ENCODE measurements around the gene WDR91.

GRCh38 chr7:135180122-135180521, 31.2 kb downstream of the WDR91 start:
- TF ChIP-seq, protein P1, sequence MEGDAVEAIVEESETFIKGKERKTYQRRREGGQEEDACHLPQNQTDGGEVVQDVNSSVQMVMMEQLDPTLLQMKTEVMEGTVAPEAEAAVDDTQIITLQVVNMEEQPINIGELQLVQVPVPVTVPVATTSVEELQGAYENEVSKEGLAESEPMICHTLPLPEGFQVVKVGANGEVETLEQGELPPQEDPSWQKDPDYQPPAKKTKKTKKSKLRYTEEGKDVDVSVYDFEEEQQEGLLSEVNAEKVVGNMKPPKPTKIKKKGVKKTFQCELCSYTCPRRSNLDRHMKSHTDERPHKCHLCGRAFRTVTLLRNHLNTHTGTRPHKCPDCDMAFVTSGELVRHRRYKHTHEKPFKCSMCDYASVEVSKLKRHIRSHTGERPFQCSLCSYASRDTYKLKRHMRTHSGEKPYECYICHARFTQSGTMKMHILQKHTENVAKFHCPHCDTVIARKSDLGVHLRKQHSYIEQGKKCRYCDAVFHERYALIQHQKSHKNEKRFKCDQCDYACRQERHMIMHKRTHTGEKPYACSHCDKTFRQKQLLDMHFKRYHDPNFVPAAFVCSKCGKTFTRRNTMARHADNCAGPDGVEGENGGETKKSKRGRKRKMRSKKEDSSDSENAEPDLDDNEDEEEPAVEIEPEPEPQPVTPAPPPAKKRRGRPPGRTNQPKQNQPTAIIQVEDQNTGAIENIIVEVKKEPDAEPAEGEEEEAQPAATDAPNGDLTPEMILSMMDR (IDR thresholded peaks at IDR 0.05; ENCODE audit: insufficient read depth, low read length, poor library complexity, severe bottlenecking), result no peak
- no peak for TF ChIP-seq EZH2phosphoT487 (conservative IDR thresholded peaks at IDR 0.05; ENCODE audit: low read length)

Data from SU-DHL-6 (cell line).